Vagina (tissue), 2 donors: ENCODE data around the gene NKIRAS1. TPM values are rescaled to one million over a fixed set of nuclear protein-coding genes. Genes with fewer than 3 reads are reported as not detected.
"Not testable (repeated sequence)": the region's sequence is repeated elsewhere in the genome, so short reads cannot be mapped to it uniquely, and the experiment has no call there.

ENCODE experiments used
- DNase-seq, 2 donors: peaks; one replicate each; pipeline ENCODE4 v3.0.0-alpha.2; 2017; ENCODE audit errors: extremely low spot score in 2 of 2
- H3K27ac ChIP-seq: fragments of 200-600 bp; sonication (generic); one replicate; pipeline ENCODE4 v1.5.1; 2019
- H3K27me3 ChIP-seq: fragments of 200-600 bp; sonication (generic); one replicate; pipeline ENCODE4 v1.5.1; 2019
- H3K36me3 ChIP-seq, 2 donors: fragments of 200-600 bp; sonication (generic); one replicate each; pipeline ENCODE4 v1.5.1; 2017 to 2019
- H3K4me1 ChIP-seq: fragments of 200-600 bp; sonication (generic); one replicate; pipeline ENCODE4 v1.5.1; 2019
- H3K4me3 ChIP-seq, 2 donors: fragments of 200-600 bp; sonication (generic); 1 replicate in 1 of 2; 2 replicates in 1 of 2; pipeline ENCODE4 v1.5.1; 2016 to 2019
- H3K9me3 ChIP-seq: fragments of 200-600 bp; sonication (generic); one replicate; pipeline ENCODE4 v1.5.1; 2019
- CTCF ChIP-seq, 3 experiments: fragments of 450-650 bp in 2 of 3; fragments of 200-600 bp in 1 of 3; sonication (generic) in 1 of 3; IDR thresholded peaks; one replicate each; pipeline ENCODE4 v1.5.1; 2017 to 2019; ENCODE audit warnings: antibody characterized with exemption in 3 of 3, mild to moderate bottlenecking in 2 of 3, moderate library complexity in 2 of 3
- POLR2A ChIP-seq, 2 donors: fragments of 450-650 bp; IDR thresholded peaks; one replicate each; pipeline ENCODE4 v1.6.1; 2017; ENCODE audit warnings: antibody characterized with exemption in 2 of 2, mild to moderate bottlenecking in 2 of 2, moderate library complexity in 2 of 2
- POLR2AphosphoS5 ChIP-seq, 2 donors: sonication (generic); formaldehyde crosslinking; IDR thresholded peaks; one replicate each; pipeline ENCODE4 v1.9.0; 2017; ENCODE audit warnings: antibody characterized with exemption in 2 of 2, mild to moderate bottlenecking in 2 of 2, low read depth in 1 of 2; ENCODE audit not compliant: insufficient read depth in 1 of 2
- intact Hi-C: fragments of 100-400 bp; cut with DNase I; formaldehyde crosslinking; loops from one replicate; pipeline ENCODE4 v1.15.1; 2023
- total RNA-seq: library from RNA; depleted of rRNA; stranded (reverse); fragments of >200 nt; gene quantifications from one replicate; pipeline ENCODE4 v1.2.3, GENCODE V29; 2016

Gene NKIRAS1
- total RNA-seq, 1 donor from 2014 or later: 9.1 TPM

- Histone ChIP-seq H3K27ac (no peak overlapping the region), H3K27me3 (no peaks in the 10 kb centered on the region), H3K36me3 (no peaks in the 10 kb centered on the region), H3K4me1 (peaks cover 47% of the 10 kb centered on the region), H3K9me3 (no peaks in the 10 kb centered on the region), H3K4me3 (no peak overlapping the region)
- DNase-seq: no peak
- intact Hi-C loops: no loop called here
- TF ChIP-seq POLR2AphosphoS5 (IDR thresholded peaks at IDR 0.05; ENCODE audit: insufficient read depth in 1 of 2, low read depth in 1 of 2) (no peak), POLR2A (IDR thresholded peaks at IDR 0.05) (no peak), CTCF (IDR thresholded peaks at IDR 0.05) (no peak)
Measured at GRCh38 chr3:23874359-23875112, 42.3 kb downstream of the NKIRAS1 start.

- Histone ChIP-seq H3K9me3 (no peaks in the 10 kb centered on the region), H3K4me1 (peaks cover 48% of the 10 kb centered on the region), H3K27ac (no peak overlapping the region), H3K4me3 (no peak overlapping the region), H3K27me3 (no peaks in the 10 kb centered on the region), H3K36me3 (no peaks in the 10 kb centered on the region)
- TF ChIP-seq POLR2A (IDR thresholded peaks at IDR 0.05) (no peak), CTCF (IDR thresholded peaks at IDR 0.05) (no peak), POLR2AphosphoS5 (IDR thresholded peaks at IDR 0.05; ENCODE audit: insufficient read depth in 1 of 2, low read depth in 1 of 2) (no peak)
- no peak for DNase-seq
- intact Hi-C loops: no loop called here
Measured at GRCh38 chr3:23873941-23874340, 42.8 kb downstream of the NKIRAS1 start.

GRCh38 chr3:23872330-23872729, 44.5 kb downstream of the NKIRAS1 start:
- TF ChIP-seq POLR2AphosphoS5 (IDR thresholded peaks at IDR 0.05; ENCODE audit: insufficient read depth in 1 of 2, low read depth in 1 of 2) (no peak), CTCF (IDR thresholded peaks at IDR 0.05) (no peak), POLR2A (IDR thresholded peaks at IDR 0.05) (no peak)
- DNase-seq: no peak
- Histone ChIP-seq H3K27ac (no peak overlapping the region), H3K4me1 (peaks cover 57% of the 10 kb centered on the region), H3K36me3 (no peaks in the 10 kb centered on the region), H3K4me3 (no peak overlapping the region), H3K9me3 (no peaks in the 10 kb centered on the region), H3K27me3 (no peaks in the 10 kb centered on the region)
- intact Hi-C loops: no loop called here

- H3K4me1 ChIP-seq: peaks cover 50% of the 10 kb centered on the region
- H3K4me3 ChIP-seq, DNase-seq, H3K9me3 ChIP-seq, H3K27ac ChIP-seq, H3K36me3 ChIP-seq, intact Hi-C loops, H3K27me3 ChIP-seq: not testable (repeated sequence)
Measured at GRCh38 chr3:23871361-23871760, 45.4 kb downstream of the NKIRAS1 start.

GRCh38 chr3:23870663-23871043, 46.1 kb downstream of the NKIRAS1 start:
- H3K9me3 ChIP-seq, H3K27me3 ChIP-seq, intact Hi-C loops, DNase-seq, H3K27ac ChIP-seq, H3K4me3 ChIP-seq, H3K36me3 ChIP-seq: not testable (repeated sequence)
- H3K4me1 ChIP-seq: peaks cover 50% of the 10 kb centered on the region

GRCh38 chr3:23869977-23870662, 46.7 kb downstream of the NKIRAS1 start:
- Histone ChIP-seq H3K36me3 (no peaks in the 10 kb centered on the region), H3K4me1 (peaks cover 52% of the 10 kb centered on the region), H3K27me3 (no peaks in the 10 kb centered on the region), H3K4me3 (no peak overlapping the region), H3K27ac (no peak overlapping the region), H3K9me3 (no peaks in the 10 kb centered on the region)
- no peak for DNase-seq
- intact Hi-C loops: no loop called here
- no peak for TF ChIP-seq POLR2A (IDR thresholded peaks at IDR 0.05)
- TF ChIP-seq CTCF (IDR thresholded peaks at IDR 0.05): no peak
- no peak for TF ChIP-seq POLR2AphosphoS5 (IDR thresholded peaks at IDR 0.05; ENCODE audit: insufficient read depth in 1 of 2, low read depth in 1 of 2)
